Kidney epithelial cell (primary cell): Measurements from ENCODE around the gene KIF25. TPM values are rescaled to one million over a fixed set of nuclear protein-coding genes. Genes with fewer than 3 reads are reported as not detected.

Experiments used
- DNase-seq: peaks from one replicate; pipeline ENCODE4 v3.0.0-alpha.2; 2010; ENCODE audit warnings: low read depth
- H3K27me3 ChIP-seq: 2 replicates; pipeline ENCODE4 v1.6.0; 2011; ENCODE audit warnings: low read length; ENCODE audit not compliant: control insufficient read depth, insufficient read depth
- H3K36me3 ChIP-seq: 2 replicates; pipeline ENCODE4 v1.5.1; 2011; ENCODE audit warnings: low read length; ENCODE audit not compliant: control insufficient read depth, insufficient read depth
- H3K4me3 ChIP-seq: 2 replicates; pipeline ENCODE4 v1.5.1; 2011; ENCODE audit warnings: low read depth, mild to moderate bottlenecking, control low read depth, low read length
- CTCF ChIP-seq: IDR thresholded peaks from 2 replicates; pipeline ENCODE4 v1.5.1; 2011; ENCODE audit warnings: mild to moderate bottlenecking, moderate library complexity, low read length, control low read depth, inconsistent platforms; ENCODE audit not compliant: insufficient read depth, poor library complexity, severe bottlenecking
- total RNA-seq: library from RNA; depleted of rRNA; stranded (reverse); fragments of >200 nt; gene quantifications from 2 replicates; pipeline ENCODE4 v1.2.3, GENCODE V29; 2015

Gene KIF25
- total RNA-seq, 1 donor from 2014 or later = not detected

GRCh38 chr6:167962711-167963110 lies 34.8 kb upstream of the KIF25 start:
- DNase-seq = no peak
- Histone ChIP-seq H3K4me3 (no peak overlapping the region), H3K36me3 (peaks cover 2% of the 10 kb centered on the region), H3K27me3 (no peaks in the 10 kb centered on the region)
- no peak for TF ChIP-seq CTCF

- no peak for TF ChIP-seq CTCF
- H3K36me3 ChIP-seq = peaks cover 2% of the 10 kb centered on the region
- DNase-seq = no peak
- no peaks in the 10 kb centered on the region for H3K27me3 ChIP-seq
- H3K4me3 ChIP-seq = no peak overlapping the region
Observed at GRCh38 chr6:167963589-167964057, 33.8 kb upstream of the KIF25 start.

DNA sequence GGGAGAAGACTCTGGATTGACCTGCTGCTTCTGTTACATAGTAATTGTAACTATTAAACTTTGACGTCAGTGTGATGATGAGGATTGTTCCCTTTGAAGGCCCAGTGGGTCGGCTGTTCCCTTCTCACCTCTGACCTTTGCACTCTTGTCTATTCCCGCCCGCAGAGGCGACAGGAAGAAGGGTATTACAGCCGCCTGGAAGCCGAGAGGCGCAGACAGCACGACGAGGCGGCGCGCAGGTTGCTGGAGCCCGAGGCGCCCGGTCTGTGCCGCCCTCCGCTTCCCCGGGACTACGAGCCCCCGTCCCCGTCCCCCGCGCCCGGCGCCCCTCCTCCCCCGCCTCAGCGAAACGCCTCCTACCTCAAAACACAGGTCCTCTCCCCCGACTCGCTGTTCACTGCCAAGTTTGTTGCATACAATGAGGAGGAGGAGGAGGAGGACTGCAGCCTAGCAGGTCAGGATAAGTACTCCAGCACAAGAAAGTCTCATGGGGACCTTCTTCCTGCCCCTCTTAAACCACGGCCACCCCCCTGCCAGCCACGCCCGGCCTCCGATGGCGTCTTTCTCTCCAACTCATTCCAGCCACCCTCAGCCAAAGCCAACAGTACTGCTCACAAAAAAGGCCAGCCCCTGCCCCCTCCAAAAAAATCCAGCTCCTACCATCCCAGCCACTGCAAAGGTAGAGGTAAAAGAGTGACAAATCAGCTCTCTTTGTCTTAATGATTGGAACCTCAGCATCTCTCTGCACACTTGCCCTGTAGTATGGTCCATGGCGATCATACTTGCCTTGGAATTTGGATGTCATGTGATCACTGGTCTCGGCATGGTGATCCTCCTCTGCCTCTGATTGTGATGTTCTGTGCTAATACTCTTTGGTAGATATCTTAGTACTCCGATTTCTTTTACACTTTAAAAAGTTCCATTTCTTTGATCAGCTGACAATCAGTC lies 31.6 kb upstream of the KIF25 start:
- TF ChIP-seq CTCF = no peak
- DNase-seq = no peak
- Histone ChIP-seq H3K27me3 (no peaks in the 10 kb centered on the region), H3K4me3 (no peak overlapping the region), H3K36me3 (peaks cover 2% of the 10 kb centered on the region)

GRCh38 chr6:167966540-167966905 lies 30.9 kb upstream of the KIF25 start:
- no peak for DNase-seq
- peaks cover 2% of the 10 kb centered on the region for H3K36me3 ChIP-seq
- H3K27me3 ChIP-seq = no peaks in the 10 kb centered on the region
- no peak overlapping the region for H3K4me3 ChIP-seq
- no peak for TF ChIP-seq CTCF

- DNase-seq = no peak
- Histone ChIP-seq H3K27me3 (no peaks in the 10 kb centered on the region), H3K36me3 (peaks cover 2% of the 10 kb centered on the region), H3K4me3 (no peak overlapping the region)
- peak; percentile 62 for TF ChIP-seq CTCF
Observed at GRCh38 chr6:167968091-167968490, 29.4 kb upstream of the KIF25 start.
